HG03575 (cell line): ENCODE results near the gene PRR15.

Experiments
- ATAC-seq: cut with Tn5 transposase; IDR thresholded peaks from one replicate; pipeline ENCODE4 v1.9.1; 2021; ENCODE audit not compliant: unreplicated experiment, insufficient number of reproducible peaks, low FRiP score; ENCODE audit errors: extremely low read depth

Gene PRR15

DNA sequence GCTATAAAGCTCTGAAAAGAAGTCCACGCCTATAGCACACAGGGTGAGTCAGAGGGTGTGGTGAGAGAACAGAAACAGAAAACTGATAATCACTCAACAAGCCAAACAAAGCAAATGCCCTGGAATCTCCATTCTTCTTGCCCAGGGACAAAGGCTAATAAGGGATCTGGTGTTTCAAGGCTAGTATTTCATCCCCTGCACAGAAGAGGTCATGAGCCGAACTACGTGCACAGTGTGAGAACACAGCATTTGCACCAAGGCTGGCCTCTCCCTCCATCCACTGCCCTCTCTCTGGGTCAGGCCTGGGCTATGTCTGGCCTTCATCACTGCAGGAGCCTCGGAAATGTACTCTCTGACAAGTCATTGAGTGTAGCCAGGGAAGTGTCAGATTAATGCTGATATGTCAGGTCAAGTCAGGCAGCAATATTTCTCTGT, 42.7 kb downstream of the PRR15 start:
- no peak for ATAC-seq

GRCh38 chr7:29606830-29607229, 43.2 kb downstream of the PRR15 start:
- no peak for ATAC-seq

- no peak for ATAC-seq
Observed at GRCh38 chr7:29607259-29607658, 43.6 kb downstream of the PRR15 start.

DNA sequence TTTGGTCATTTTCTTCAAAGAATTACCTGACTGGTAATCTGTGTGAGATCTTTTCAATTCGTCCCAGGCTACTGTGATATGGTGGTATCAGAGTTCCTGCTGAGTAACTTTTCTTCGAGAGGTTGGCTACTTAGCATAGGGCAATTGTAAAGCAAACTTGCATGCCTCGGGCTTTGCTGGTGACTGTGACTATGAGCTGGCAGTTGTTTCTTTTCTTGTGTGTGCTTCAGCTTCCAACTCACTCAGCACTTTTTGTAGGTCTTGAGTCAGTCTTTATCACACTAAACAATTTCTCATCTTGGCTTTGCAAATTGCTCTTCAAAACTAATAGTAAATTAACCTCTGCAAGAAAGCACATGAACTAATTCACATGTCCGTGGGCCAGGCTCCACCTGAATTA, 44.3 kb downstream of the PRR15 start:
- ATAC-seq, result no peak

- no peak for ATAC-seq
Observed at GRCh38 chr7:29609162-29610037, 45.8 kb downstream of the PRR15 start.

DNA sequence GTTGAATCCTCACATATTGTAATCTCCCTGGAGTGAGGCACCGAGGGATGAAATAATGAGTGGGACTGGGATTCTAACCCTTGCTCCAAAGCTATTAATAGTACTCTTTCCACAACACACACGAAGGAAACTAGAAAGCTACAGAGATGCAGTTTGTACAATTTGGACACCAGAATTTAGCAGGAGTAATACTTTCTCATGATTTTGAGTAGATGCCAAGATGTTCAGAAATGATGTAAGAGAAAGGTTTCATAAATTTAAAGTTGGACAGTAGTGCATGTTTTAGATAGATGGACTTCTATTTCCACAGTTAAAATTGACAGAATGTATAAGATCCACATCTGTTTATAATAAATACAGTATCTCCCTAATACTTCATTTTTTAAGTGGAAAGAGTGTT, 46.5 kb downstream of the PRR15 start:
- no peak for ATAC-seq

DNA sequence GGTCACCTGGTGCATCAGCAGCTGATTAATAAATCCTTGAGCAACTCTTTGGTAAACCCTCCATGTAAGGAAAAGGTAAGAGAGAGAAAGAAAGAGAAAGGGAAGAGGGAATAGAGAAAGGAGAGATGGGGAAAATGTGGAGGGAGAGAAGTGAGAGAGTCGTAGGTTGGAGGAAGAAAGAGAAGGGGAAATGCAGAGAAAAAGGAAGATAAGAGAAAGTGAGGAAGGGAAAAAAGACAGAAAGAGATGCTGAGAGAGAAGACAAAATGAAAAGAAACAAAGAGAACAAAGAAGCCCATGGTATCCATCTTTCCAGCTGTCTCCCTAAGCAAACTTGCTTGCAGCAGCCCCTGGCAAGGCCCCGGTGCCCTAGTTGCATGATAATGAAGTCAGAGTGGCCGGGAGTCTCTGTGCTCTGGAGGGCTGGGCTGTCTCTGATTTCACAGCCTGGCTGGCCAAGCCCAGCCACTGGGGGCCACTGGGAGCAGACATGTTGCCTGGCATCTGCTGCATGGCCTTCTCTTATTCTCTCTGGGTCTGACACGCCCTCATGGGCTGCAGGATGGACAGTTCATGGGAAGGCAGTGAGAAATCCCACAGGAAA, 48.4 kb downstream of the PRR15 start:
- no peak for ATAC-seq

- ATAC-seq, result no peak
Observed at GRCh38 chr7:29612596-29612995, 49.0 kb downstream of the PRR15 start.

DNA sequence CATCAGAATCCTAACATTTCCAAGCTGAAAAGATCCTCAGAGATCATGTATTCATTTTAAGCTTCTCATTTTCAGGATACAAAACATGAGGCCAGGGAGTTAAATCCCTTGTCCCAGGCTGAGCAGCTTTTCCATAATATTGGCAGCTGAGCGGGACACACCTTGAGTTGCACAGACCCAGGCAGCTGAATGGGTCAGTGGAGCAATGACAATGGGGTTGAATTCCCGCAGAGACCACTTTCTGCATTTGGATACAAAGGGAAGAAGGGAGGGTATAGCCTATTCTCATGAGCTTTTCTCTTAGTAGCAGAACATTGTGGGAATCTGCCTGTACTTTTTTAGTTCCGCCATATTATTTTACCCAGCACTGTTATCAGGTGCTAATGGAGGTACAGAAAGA, 49.5 kb downstream of the PRR15 start:
- ATAC-seq, result no peak

DNA sequence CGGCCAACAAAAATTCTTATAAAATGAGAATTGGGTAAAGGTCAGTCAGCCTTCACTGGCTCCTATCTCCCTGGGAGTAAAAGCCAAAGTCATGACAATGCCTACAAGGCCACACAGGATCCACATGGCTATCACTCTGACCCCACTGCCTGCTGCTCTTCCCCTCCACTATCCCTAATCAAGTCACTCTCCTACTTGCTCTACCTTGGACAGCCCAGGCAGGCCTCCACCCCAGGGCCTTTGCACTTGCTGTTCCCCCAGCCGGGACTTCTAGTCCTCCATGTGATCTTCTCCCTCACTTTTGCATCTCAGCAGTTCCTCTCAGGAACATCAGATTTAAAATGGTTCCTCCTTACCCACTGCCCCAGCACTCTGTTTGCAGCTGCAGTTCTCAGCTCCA, 50.6 kb downstream of the PRR15 start:
- no peak for ATAC-seq
